GM11168 (cell line): ENCODE measurements around the gene EIF2B5.

Experiments used
- in situ Hi-C: fragments of 300-500 bp; cut with MboI; formaldehyde crosslinking; loops from one replicate; pipeline ENCODE4 v1.12.0; 2022; ENCODE audit warnings: low sequenced_read_pairs; ENCODE audit not compliant: unreplicated experiment

The EIF2B5 gene

DNA sequence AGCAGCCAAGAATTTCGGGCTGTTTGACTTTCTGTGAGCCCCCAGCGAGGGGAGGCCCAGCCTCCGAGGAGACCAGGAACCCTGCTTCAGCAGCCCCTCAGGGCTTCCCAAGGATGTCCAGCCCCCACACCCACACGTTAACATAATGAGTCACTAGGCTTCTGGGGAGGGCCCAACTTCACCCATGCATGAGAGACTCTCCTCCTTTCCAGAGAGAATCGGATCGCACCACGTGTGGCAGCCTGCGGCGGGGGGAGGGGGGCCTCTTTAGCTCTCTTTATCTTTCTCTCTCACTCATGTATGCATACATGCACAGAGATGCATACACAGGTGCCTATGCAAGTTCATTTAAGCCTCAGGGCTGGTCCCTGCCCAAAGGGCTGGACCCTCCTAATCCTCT lies 36.4 kb downstream of the EIF2B5 start:
- in situ Hi-C loops = no loop called here

DNA sequence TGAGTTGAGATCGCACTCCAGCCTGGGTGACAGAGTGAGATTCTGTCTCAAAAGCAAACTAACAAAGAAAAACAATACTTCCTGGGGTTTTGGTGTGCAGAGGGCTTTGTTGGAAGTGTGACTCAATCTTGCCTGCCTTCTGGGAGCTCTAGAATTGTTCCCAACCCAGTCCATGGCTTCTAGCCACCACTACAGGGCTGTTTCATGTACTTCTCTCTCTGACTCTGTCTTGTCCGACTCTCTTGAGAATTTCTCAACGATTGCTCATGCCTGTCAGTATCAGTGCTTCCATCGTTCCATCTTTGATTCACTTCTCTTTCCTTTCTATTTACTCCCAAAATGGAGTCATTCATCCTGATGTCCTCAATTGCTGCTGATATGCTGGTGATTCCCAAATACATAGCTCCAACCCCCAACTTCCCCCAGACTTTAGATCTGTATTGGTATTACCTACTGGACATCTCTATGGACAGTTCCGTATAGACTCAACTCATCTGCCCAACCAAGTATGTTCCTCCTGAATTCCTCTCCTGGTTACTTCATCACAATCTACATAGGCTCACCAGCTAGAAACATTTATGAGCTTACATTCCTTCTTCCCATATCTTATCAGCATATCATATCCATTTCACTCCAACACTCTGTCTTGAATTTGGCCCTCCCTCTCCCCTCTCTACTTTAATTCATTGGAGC lies 37.7 kb downstream of the EIF2B5 start:
- in situ Hi-C loops = no loop called here

DNA sequence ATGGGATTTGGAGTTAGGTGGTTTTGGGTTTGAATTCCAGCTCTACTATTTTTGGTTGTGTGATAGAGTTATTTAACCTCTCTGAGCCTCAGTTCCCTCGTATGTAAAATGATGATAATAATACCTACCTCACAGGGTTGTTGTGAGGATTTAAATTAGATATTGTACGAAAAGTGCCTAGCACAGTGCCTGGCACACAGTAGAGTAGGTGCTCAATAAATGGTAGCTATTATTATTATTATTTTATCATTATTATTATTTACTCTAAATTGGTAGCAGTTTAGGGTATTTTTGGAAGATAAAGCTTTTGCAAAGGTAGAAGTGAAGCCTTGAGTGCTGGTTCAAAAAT lies 38.2 kb downstream of the EIF2B5 start:
- in situ Hi-C loops = no loop called here

DNA sequence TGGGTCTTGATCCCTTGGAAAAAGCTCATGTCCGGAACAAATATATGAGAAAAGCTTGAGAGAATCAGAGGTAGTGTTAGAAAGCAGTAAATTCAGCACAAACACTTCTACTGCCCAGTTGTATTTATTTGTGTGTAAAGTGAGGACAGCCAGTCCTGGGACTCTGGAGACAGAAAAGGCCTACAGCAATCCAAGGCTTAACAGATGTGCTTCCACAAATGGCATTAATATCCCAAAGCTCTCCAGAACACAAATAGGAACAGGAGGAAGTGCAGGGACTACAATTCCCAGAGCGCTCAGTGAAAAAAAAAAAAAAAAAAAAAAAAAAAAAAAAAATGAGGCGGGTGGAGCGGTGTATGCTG lies 39.1 kb downstream of the EIF2B5 start:
- in situ Hi-C loops = no loop called here

DNA sequence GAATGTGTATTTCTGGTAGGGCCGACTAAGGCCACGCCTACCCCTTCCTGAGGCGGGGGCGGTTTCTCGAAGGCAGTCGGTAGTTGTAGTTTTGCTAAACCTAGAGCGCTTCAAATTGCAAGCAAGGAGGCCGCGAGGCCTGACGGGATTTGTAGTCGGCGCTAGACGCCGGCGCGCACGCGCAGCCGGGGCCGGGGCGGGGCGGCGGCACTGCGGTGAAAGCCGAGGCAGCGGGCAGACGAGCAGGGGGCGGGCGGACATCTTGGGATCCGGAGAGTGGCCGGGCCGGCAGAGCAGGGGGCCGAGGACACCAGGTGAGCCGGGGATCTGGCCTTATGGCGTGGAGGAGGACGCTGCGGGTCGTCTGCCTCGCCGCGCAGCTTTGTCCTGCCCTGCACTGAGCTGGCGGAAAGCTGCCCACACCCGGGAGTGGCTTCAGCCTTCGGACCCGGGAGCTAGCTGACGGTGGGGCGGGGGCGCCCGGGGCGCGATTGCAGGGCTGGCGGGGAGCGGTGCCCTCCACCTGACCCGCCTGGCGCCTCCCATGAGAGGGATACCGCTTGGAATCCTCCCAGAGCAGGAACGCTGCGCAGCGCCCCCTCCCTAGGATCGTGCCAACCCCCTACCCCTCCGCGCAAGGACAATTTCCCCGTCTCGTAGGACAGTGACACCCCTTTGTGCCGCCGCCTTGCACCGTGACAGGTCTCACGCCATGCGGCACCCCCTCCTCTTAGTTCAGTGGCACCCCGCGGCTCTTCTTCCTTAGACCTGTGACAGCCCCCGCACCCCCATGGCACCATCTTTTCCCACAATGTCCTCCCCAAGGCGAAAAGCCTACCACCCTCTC lies 39.7 kb downstream of the EIF2B5 start, which contains the start of gene AP2M1:
TSS of gene AP2M1 (plus strand) at position 210 of the 847 bp plus-strand sequence. CDS start 2,139 bp downstream, outside the sequence.
- in situ Hi-C loops = no loop called here

DNA sequence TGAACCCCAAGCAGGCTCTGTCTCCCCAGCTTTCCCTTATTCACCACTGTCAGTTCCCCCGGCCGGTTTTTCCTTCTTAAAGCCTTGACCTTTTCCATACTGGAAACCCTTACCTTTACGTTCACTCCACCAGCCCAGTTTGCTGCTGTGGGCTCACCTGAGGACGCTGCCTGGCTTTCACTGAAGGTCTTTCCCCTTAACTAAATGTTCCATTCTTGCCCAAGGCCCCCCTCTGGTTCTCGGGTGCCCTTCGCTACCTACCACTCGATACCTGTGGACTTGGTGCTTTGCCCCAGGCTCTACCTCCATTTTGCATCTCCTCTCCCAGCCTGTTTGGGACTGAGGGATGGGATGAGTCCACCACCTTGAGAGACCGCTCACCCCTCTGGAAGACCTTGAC lies 40.3 kb downstream of the EIF2B5 start:
- in situ Hi-C loops = no loop called here

DNA sequence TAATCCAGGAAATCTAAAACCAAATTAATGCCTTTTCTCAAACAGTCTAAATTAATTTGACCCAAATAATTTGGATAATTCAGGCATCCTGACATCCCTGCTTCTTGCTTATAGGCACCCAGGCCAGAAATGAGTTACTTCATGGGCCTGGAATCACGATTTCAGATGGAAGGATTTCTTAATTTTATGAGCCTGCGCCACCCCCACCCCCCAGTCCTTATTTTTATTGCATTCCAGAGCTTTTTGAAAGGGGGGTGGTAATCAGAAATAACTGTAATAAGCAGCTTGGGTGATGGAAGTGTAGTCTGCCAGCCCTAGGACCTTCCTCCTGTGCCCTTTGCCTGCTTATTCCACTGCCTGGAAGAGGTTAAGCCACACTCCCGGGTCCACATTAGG lies 40.8 kb downstream of the EIF2B5 start:
- in situ Hi-C loops = no loop called here

DNA sequence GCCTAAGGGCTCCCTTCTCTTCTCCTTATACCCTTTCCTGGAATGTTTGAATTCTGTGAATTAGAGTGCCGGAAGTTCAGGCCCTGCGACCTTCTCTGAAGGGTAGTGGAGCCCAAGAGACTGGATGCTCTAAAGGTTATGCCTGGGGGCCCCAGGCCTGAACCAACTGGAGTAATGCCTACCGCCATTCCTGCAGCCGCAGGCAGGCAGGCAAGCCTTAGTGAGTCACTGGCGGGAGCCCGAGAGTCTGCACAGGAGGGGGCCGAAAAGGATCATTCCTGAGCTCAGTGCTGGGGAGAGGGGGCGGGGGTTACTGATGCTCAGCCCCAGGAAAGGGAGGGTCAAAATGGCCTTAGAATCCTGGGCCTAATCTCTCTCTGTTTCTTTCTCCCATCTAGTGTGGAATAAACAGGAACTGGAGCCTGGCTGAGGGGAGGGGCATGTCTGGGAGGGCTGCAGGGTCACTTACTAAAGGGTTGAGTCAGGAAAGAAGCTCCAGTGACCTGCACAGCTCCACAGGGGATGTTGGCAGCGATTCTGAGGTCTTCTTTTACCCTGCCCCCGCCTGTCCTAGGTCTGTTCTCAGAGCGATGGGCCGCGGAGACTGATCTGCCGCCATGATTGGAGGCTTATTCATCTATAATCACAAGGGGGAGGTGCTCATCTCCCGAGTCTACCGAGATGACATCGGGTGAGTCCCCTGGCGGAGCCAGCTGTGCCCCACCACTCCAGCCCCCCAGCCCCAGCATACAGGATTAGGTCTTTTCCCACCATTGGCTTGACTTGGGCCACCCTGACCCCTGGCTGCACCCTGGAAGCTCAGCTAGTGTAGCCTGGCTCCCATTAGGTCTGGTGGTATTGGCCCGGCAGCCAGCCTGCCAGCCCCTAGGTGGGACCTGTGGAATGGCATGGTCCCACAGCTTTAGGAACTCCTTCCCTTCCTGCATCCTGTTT lies 41.5 kb downstream of the EIF2B5 start:
- in situ Hi-C loops = no loop called here

DNA sequence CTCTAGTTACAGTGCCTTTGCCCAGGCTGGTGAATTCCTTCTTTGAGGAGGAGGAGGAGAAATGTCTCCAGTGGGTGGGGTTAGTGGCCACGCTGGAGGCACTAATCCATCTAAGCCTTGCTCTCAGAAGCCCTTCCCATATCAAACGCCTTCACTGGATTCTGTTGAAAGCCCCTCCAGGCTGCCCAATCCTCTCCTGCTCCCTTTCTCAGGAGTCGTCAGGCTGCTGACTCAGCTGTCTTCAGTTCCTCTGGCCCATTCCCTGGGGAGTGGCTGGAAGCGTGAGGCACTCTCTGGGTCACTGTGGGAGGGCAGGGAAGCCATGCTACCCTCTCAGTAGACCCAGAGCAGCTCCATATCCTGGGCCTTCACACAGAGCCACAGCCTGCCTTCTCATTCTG lies 42.2 kb downstream of the EIF2B5 start:
- in situ Hi-C loops = no loop called here

DNA sequence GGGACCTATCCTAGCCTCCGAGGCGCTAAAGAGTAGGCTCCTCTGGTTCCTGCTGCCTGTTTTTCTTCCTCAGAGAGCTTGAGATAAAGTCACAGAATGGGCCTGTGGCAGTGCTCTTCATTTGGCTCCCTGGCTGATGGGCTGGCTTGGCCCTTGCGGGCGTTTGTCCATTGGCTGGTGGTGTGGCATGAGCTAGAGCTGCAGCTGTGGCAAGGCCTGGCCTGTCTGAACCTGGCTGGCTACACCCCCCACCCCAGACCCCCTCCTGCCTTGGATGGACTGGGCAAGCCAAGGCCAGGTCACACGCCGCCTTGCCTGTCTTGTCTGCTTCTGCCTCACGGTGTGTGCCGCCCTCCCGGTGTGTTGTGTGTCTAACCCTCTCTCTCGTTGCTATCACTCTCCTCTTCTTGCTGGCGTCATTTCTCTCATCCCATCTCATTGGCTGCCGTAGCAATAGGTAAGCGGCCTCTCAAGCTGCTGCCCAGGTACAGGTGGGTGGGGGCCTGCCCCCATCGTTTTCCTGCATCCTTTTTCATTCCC lies 42.7 kb downstream of the EIF2B5 start:
- in situ Hi-C loops = no loop called here

DNA sequence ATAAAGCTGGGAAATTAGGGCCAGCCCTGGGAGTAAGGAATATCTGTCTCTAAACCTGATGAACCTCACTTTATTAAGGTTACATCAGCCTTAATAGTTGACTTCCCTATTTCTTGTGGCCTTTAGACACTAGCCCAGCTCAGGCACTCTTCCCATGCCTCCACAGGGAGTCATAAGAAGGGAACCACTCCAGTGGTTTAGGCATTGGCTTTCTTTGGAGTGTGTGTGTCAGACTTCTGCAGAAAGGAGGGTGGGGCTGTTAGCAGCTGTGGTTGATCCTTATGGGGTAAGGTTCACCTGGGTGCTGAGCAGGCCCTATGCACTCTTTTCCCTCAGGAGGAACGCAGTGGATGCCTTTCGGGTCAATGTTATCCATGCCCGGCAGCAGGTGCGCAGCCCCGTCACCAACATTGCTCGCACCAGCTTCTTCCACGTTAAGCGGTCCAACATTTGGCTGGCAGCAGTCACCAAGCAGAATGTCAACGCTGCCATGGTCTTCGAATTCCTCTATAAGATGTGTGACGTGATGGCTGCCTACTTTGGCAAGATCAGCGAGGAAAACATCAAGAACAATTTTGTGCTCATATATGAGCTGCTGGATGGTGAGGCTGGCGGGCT lies 43.5 kb downstream of the EIF2B5 start:
- in situ Hi-C loops = no loop called here

DNA sequence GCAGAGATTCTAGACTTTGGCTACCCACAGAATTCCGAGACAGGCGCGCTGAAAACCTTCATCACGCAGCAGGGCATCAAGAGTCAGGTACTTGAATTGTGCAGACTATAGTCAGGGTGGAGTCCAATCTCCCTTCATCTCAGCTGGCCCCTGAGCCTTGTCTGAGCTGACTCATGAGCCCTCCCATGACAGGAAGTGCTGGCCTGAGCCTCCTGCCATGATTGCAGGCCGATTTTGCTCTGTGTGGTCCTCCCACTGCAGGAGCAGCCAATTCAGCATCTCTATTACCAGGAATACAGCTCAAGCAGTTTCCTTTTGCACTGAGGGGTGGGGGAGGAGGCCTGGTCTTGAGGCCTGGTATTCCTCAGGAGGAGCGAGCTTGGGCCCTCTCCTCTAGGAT lies 45.0 kb downstream of the EIF2B5 start:
- in situ Hi-C loops = no loop called here

DNA sequence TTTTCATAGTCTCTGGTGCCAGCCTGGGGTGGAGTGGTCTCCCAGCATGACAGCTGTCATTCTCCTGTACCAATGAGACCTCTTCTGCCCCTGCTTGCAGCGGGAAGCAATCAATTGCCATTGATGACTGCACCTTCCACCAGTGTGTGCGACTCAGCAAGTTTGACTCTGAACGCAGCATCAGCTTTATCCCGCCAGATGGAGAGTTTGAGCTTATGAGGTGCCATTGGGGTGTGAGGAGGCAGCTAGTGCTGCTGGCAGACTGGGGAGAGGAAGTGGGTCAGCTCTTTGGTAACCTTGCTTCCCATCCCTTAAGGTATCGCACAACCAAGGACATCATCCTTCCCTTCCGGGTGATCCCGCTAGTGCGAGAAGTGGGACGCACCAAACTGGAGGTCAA lies 46.4 kb downstream of the EIF2B5 start:
- in situ Hi-C loops = no loop called here

DNA sequence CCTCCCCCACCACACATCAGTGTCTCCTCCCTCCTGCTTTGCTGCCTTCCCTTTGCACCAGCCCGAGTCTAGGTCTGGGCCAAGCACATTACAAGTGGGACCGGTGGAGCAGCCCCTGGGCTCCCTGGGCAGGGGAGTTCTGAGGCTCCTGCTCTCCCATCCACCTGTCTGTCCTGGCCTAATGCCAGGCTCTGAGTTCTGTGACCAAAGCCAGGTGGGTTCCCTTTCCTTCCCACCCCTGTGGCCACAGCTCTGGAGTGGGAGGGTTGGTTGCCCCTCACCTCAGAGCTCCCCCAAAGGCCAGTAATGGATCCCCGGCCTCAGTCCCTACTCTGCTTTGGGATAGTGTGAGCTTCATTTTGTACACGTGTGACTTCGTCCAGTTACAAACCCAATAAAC lies 48.5 kb downstream of the EIF2B5 start:
- in situ Hi-C loops = no loop called here

DNA sequence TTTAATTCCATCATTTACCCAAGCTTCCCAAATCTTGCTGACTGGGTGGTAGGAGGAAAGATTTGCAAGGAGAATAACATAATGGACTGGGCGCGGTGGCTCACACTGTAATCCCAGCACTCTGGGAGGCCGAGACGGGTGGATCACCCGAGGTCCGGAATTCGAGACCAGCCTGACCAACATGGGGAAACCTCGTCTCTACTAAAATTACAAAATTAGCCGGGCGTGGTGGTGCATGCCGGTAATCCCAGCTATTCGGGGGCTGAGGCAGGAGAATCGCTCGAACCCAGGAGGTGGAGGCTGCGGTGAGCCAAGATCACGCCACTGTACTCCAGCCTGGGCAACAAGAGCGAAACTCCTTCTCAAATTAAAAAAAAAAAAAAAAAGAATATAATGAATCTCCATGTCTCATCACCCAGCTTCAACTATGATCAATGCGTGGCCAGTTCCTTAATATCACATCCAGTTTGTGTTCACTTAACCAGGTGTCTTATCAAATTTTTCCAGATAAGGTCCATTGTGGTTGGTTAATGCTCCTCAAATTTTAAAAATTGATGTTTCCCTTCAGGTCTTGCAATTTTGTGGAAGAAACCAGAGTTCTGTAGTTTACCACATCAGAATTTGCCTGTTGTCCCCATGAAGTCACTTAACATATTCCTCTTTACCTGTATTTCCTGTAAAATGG lies 49.5 kb downstream of the EIF2B5 start:
- in situ Hi-C loops = no loop called here

DNA sequence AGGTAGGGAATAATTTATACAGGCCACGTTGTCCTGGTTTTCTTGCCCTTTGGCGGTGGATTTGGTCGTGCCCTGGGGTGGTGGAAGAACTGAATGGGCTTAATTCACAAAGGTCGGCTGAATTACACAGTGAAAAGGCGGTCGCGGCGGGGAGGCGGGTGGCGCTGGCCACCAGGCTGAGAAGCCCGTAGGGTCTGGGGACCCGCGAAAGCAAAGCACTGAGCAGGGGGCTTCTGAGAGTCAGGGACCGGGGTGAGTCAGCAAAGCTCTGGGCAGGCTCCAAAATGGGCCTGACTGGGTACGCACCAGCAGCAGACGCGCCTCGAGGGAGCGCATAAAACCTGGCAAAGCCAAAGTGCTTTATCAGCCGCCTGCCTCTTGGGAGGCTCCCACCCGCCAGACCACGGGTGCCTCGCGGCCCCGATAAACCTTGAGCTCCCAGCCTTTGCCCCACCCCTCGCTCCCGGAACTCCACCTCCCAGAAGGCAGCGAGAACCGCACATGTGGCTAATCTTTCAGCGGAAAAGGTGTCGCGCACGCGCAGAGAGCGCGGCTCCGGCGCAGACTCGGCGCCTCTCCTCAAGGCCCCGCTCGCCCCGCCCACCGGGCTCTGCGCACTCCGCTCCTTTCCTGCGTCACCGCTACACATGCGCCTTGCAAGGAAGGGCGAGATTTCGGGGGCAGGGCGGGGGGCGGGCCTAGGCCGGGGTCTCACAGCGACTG lies 50.5 kb downstream of the EIF2B5 start:
- in situ Hi-C loops = no loop called here

DNA sequence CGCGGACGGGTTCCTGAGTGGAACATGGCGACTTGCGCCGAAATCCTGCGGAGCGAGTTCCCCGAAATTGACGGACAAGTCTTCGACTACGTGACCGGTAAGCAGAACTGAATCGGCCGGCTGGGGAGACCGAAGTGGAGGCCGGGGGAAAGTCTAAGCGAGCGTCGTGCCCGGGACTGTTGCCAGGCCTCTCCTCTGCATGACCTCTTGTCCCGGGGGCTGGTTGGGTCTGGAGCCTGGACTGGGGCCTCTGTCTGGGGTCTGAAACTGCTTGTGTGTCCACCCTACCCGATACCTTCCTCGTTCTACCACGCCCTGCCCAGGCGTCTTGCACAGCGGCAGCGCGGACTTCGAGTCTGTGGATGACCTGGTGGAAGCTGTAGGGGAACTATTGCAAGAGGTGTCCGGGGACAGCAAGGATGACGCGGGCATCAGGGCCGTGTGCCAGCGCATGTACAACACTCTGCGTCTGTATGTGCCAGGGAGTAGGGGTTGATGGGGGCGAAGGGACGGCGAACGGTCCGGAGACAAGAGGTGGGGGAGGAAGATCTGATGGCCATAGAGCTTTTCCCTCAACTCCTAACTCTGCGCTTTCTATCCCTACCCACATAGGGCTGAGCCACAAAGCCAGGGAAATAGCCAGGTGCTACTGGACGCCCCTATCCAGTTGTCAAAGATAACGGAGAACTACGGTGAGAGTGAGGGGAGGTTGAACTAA lies 51.2 kb downstream of the EIF2B5 start, which contains the start of gene ABCF3:
TSS of gene ABCF3 (plus strand) at position 16 of the 718 bp plus-strand sequence. CDS start at position 25, 9 bp downstream.
- in situ Hi-C loops = no loop called here

DNA sequence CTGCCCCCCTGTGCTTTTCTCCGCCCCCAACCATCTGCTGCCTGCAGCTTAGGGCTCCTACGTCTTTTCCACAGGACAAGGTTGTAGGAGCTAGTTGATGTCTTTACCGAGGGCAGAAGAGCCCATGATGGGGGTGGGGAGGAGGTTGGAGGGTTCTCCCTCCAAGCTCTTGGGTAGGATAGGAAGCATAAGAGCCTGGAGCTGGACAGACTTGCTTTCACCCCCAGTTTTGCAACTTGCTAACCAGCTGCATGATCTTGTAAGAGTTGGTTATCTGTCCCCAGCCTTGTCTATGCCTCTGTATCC lies 51.7 kb downstream of the EIF2B5 start:
- in situ Hi-C loops = no loop called here
